GM12878 (cell line): ENCODE measurements around the gene METTL9. TPM values are rescaled to one million over a fixed set of nuclear protein-coding genes. Genes with fewer than 3 reads are reported as not detected.

Experiments used
- ATAC-seq: fragments of 200-7000 bp; cut with Tn5 transposase; 3 replicates; pipeline ENCODE4 v1.9.1; 2020; ENCODE audit warnings: mild to moderate bottlenecking, moderate library complexity
- BruUV-seq: library from RNA; stranded (reverse); fragments of 400-500 nt; replicated peaks from 2 replicates; lab custom pipeline; 2021; lab: Mats Ljungman, UMichigan
- CTCF ChIA-PET: fragments of 300-600 bp; sonication (Branson Sonifier 250); formaldehyde crosslinking; extraction: SDS; loops from one replicate; lab custom pipeline; 2021; ENCODE audit warnings: inconsistent platforms; lab: Yijun Ruan, JAX
- POLR2A ChIA-PET: fragments of 350-600 bp; formaldehyde crosslinking; extraction: SDS; loops from one replicate; lab custom pipeline; 2021; ENCODE audit warnings: inconsistent platforms; lab: Charles Lee
- RAD21 ChIA-PET: fragments of 300-600 bp; sonication (Branson Sonifier 250); formaldehyde crosslinking; loops from one replicate; lab custom pipeline; 2023; ENCODE audit warnings: antibody characterized with exemption; ENCODE audit not compliant: unreplicated experiment; lab: Charles Lee
- SMC1A ChIA-PET: fragments of 300-600 bp; sonication (Branson Sonifier 250); formaldehyde crosslinking; loops from one replicate; lab custom pipeline; 2023; ENCODE audit not compliant: unreplicated experiment, uncharacterized antibody; lab: Charles Lee
- DNase-seq: peaks from one replicate; pipeline ENCODE4 v3.0.0-alpha.2; 2011; ENCODE audit warnings: low read depth, low spot score
- FAIRE-seq: peaks from 3 replicates; lab custom pipeline; 2011; peaks lifted over from hg19 to GRCh38; lab: Jason Lieb, UNC
- H2AFZ ChIP-seq: 2 replicates; pipeline ENCODE4 v1.6.0; 2011; ENCODE audit warnings: low read depth, low read length, control low read depth; ENCODE audit not compliant: control insufficient read depth
- H3K27ac ChIP-seq: 2 replicates; pipeline ENCODE4 v1.5.1; 2011; ENCODE audit warnings: control low read depth; ENCODE audit not compliant: control insufficient read depth, insufficient read depth
- H3K27me3 ChIP-seq, 2 experiments: replicated peaks in 1 of 2; 2 replicates each; pipeline versions ENCODE4 v1.6.0 to v1.6.1; 2011; ENCODE audit warnings: low read length in 1 of 2; ENCODE audit not compliant: control insufficient read depth in 2 of 2, insufficient read depth in 2 of 2
- H3K36me3 ChIP-seq, 2 experiments: 2 replicates each; pipeline ENCODE4 v1.5.1; 2011; ENCODE audit warnings: low read length in 1 of 2; ENCODE audit not compliant: control insufficient read depth in 2 of 2, insufficient read depth in 2 of 2
- H3K4me1 ChIP-seq: 2 replicates; pipeline ENCODE4 v1.6.1; 2011; ENCODE audit warnings: mild to moderate bottlenecking, low read length, moderate library complexity, mixed read lengths; ENCODE audit not compliant: control insufficient read depth, insufficient read depth
- H3K4me2 ChIP-seq: 2 replicates; pipeline ENCODE4 v1.6.0; 2011; ENCODE audit warnings: control low read depth; ENCODE audit not compliant: control insufficient read depth, insufficient read depth
- H3K4me3 ChIP-seq: fragments of 200-600 bp; sonication (generic); 2 replicates; pipeline ENCODE4 v1.5.1; 2016
- H3K79me2 ChIP-seq: 2 replicates; pipeline ENCODE4 v1.6.0; 2011; ENCODE audit warnings: low read length; ENCODE audit not compliant: control insufficient read depth, insufficient read depth
- H3K9ac ChIP-seq: 2 replicates; pipeline ENCODE4 v1.8.0; 2011; ENCODE audit warnings: low read length, control low read depth, mixed read lengths; ENCODE audit not compliant: control insufficient read depth, insufficient read depth
- H3K9me3 ChIP-seq: replicated peaks from 3 replicates; pipeline ENCODE4 v1.5.1; 2011; ENCODE audit warnings: mild to moderate bottlenecking, low read length; ENCODE audit not compliant: control insufficient read depth, insufficient read depth
- H4K20me1 ChIP-seq: 2 replicates; pipeline ENCODE4 v1.6.0; 2011; ENCODE audit not compliant: control insufficient read depth, insufficient read depth
- CBX3 ChIP-seq: fragments of 200-600 bp; sonication (generic); IDR thresholded peaks from 2 replicates; pipeline ENCODE4 v1.6.1; 2016; ENCODE audit warnings: low read depth, borderline replicate concordance
- CUX1 ChIP-seq: IDR thresholded peaks from 2 replicates; pipeline ENCODE4 v1.6.1; 2012; ENCODE audit warnings: improper control_type of control experiment, low read depth, low read length; ENCODE audit not compliant: insufficient replicate concordance
- ETV6 ChIP-seq, 2 experiments: fragments of 450-650 bp in 1 of 2; IDR thresholded peaks in 1 of 2; conservative IDR thresholded peaks in 1 of 2; 2 replicates each; pipeline ENCODE4 v1.6.1; 2014; ENCODE audit warnings: antibody characterized with exemption in 1 of 2, borderline replicate concordance in 1 of 2, low read depth in 1 of 2, mild to moderate bottlenecking in 1 of 2, moderate library complexity in 1 of 2
- IKZF1 ChIP-seq: fragments of 450-650 bp; conservative IDR thresholded peaks from 2 replicates; pipeline ENCODE4 v1.6.1; 2017; ENCODE audit warnings: antibody characterized with exemption, mild to moderate bottlenecking
- JUND ChIP-seq: IDR thresholded peaks from 2 replicates; pipeline ENCODE4 v1.6.1; 2012; ENCODE audit warnings: low read depth, mild to moderate bottlenecking, low read length, improper control_type of control experiment, moderate library complexity
- KDM1A ChIP-seq: fragments of 200-600 bp; sonication (generic); IDR thresholded peaks from 2 replicates; pipeline ENCODE4 v1.6.1; 2016; ENCODE audit warnings: borderline replicate concordance
- NBN ChIP-seq: fragments of 450-650 bp; IDR thresholded peaks from 2 replicates; pipeline ENCODE4 v1.6.1; 2016
- PAX5 ChIP-seq: IDR thresholded peaks from 2 replicates; pipeline ENCODE4 v1.6.1; 2011; ENCODE audit warnings: low read depth, low read length, borderline replicate concordance
- RCOR1 ChIP-seq: conservative IDR thresholded peaks from 2 replicates; pipeline ENCODE4 v1.6.1; 2012; ENCODE audit warnings: low read depth, low read length, improper control_type of control experiment
- STAT3 ChIP-seq: IDR thresholded peaks from 2 replicates; pipeline ENCODE4 v1.6.1; 2011; ENCODE audit warnings: low read depth, low read length, improper control_type of control experiment
- TCF3 ChIP-seq: IDR thresholded peaks from 2 replicates; pipeline ENCODE4 v1.6.1; 2012; ENCODE audit warnings: low read depth, mild to moderate bottlenecking, low read length, borderline replicate concordance; ENCODE audit not compliant: insufficient read depth
- WGBS: methylation state at CpG from one replicate; pipeline ENCODE4 v1.1.6; 2016; ENCODE audit warnings: low lambda C conversion rate; ENCODE audit not compliant: insufficient replicate concordance, insufficient coverage; ENCODE audit errors: missing lambda C conversion rate; 5-methylcytosine and 5-hydroxymethylcytosine counted together
- in situ Hi-C: fragments of 300-500 bp; cut with MboI; formaldehyde crosslinking; loops from 9 replicates; pipeline ENCODE4 v1.14.3; 2018; ENCODE audit warnings: mixed read lengths
- intact Hi-C: fragments of 100-400 bp; cut with micrococcal nuclease; formaldehyde crosslinking; loops from one replicate; pipeline ENCODE4 v1.14.2; 2022; ENCODE audit not compliant: unreplicated experiment
- polyA plus RNA-seq, 11 experiments: library from polyadenylated mRNA; depleted of rRNA in 4 of 11; unstranded in 6 of 11; stranded (reverse) in 5 of 11; fragments of >200 nt; fragmentation: Nextera tagmentation in 4 of 11; fragmentation: Illumina TruSeq in 1 of 11; extraction: Ambion mirVana in 4 of 11; extraction: Trizol in 1 of 11; gene quantifications; 1 replicate in 1 of 11; 2 replicates in 10 of 11; pipeline versions ENCODE4 v1.2.1 to v1.2.3, GENCODE V29; 2011 to 2016; ENCODE audit warnings: inconsistent platforms in 2 of 11, missing spikeins in 2 of 11, low read depth in 1 of 11
- total RNA-seq, 4 experiments: library from RNA; depleted of rRNA in 3 of 4; stranded (reverse); fragments of >200 nt in 3 of 4; fragmentation: Illumina TruSeq in 1 of 4; extraction: Trizol in 1 of 4; gene quantifications; 2 replicates each; pipeline versions ENCODE4 v1.2.1 to v1.2.3, GENCODE V29; 2013 to 2021
- TF ChIP-seq, protein P1 (sequence below): fragments of 450-650 bp; IDR thresholded peaks from 2 replicates; pipeline ENCODE4 v1.6.1; 2018; ENCODE audit warnings: mild to moderate bottlenecking, low read depth, moderate library complexity; ENCODE audit not compliant: partially characterized antibody
- TF ChIP-seq, protein P2 (sequence below): fragments of 450-650 bp; IDR thresholded peaks from 2 replicates; pipeline ENCODE4 v1.6.1; 2016; ENCODE audit warnings: mild to moderate bottlenecking

Gene METTL9
- total and polyA plus RNA-seq, 10 of the 15 experiments (the other 5 are each of a cell fraction or from before 2014, with no cell fraction given), result 19.4 to 119 (median 101) TPM

DNA sequence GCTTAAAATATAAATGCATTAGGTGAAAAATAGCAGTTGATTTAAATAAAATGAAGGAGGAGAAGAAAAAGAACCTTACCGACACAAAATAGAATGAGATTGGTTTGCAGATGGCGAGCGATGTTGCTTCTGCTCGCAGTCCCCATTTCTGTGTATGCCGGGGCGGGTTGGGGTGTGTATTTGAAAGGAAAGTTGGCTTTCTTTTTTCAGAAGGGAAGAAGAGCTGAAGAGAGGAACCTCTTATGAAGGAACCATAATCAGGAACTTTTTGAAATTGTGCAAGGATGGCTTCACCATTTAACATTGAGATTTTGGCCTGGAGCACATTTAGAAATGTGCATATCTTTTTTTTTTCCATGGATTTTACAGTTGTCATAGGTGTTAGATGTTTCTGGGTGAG, 53.1 kb downstream of the METTL9 start, which contains the start of gene IGSF6:
TSS of gene IGSF6 (minus strand) at position 156 of the 400 bp plus-strand sequence. CDS start at position 146, 10 bp downstream.
- Histone ChIP-seq H3K9ac (no peak within 1 kb of the TSS), H3K27ac (no peak within 1 kb of the TSS), H2AFZ (no peak within 1 kb of the TSS), H3K9me3 (no peaks in the 10 kb centered on the region), H3K79me2 (no peaks in the 10 kb centered on the region), H3K36me3 (peaks cover 0 to 3% of the 10 kb centered on the region in 2 experiments; a peak in 2 of 4 replicates), H4K20me1 (no peaks in the 10 kb centered on the region), H3K4me3 (no peak within 1 kb of the TSS), H3K27me3 (no peaks in the 10 kb centered on the region), H3K4me1 (peaks cover 25% of the 10 kb centered on the region), H3K4me2 (no peak within 1 kb of the TSS)
- DNase-seq, result no peak
- in situ Hi-C loops, result loop anchor here (10.0 kb wide), 1 partner anchor 52 kb away; no protein-coding TSS in a partner anchor
- ChIA-PET RAD21 (no interaction called here), CTCF (interaction anchor here (0.6 to 1.5 kb wide), 5 partner anchors 8 to 73 kb away, joined by 3 to 4 read pairs (median 3); no protein-coding TSS in a partner anchor), POLR2A (no interaction called here), SMC1A (interaction anchor here (0.7 to 1.2 kb wide), 5 partner anchors 9 to 1033 kb away, joined by 3 read pairs; no protein-coding TSS in a partner anchor)
- no TSS peak for BruUV-seq
- no peak for FAIRE-seq
- WGBS, result 98% methylated on average over 6 of the region's 6 CpGs
- no peak for ATAC-seq
- intact Hi-C loops, result no loop called here
- TF ChIP-seq RCOR1, result no peak
- TF ChIP-seq ETV6 (conservative IDR thresholded peaks at IDR 0.05 in 1 of 2, IDR thresholded peaks at IDR 0.05 in 1 of 2; ENCODE audit: borderline replicate concordance in 1 of 2, low read depth in 1 of 2), result no peak
- TF ChIP-seq, protein P1, sequence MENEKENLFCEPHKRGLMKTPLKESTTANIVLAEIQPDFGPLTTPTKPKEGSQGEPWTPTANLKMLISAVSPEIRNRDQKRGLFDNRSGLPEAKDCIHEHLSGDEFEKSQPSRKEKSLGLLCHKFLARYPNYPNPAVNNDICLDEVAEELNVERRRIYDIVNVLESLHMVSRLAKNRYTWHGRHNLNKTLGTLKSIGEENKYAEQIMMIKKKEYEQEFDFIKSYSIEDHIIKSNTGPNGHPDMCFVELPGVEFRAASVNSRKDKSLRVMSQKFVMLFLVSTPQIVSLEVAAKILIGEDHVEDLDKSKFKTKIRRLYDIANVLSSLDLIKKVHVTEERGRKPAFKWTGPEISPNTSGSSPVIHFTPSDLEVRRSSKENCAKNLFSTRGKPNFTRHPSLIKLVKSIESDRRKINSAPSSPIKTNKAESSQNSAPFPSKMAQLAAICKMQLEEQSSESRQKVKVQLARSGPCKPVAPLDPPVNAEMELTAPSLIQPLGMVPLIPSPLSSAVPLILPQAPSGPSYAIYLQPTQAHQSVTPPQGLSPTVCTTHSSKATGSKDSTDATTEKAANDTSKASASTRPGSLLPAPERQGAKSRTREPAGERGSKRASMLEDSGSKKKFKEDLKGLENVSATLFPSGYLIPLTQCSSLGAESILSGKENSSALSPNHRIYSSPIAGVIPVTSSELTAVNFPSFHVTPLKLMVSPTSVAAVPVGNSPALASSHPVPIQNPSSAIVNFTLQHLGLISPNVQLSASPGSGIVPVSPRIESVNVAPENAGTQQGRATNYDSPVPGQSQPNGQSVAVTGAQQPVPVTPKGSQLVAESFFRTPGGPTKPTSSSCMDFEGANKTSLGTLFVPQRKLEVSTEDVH, result no peak
- no peak for TF ChIP-seq JUND
- no peak for TF ChIP-seq IKZF1
- TF ChIP-seq TCF3, result no peak
- no peak for TF ChIP-seq NBN
- TF ChIP-seq STAT3, result no peak
- TF ChIP-seq CUX1, result no peak
- TF ChIP-seq CBX3, result no peak
- TF ChIP-seq KDM1A, result no peak
- TF ChIP-seq PAX5, result no peak
- TF ChIP-seq, protein P2, sequence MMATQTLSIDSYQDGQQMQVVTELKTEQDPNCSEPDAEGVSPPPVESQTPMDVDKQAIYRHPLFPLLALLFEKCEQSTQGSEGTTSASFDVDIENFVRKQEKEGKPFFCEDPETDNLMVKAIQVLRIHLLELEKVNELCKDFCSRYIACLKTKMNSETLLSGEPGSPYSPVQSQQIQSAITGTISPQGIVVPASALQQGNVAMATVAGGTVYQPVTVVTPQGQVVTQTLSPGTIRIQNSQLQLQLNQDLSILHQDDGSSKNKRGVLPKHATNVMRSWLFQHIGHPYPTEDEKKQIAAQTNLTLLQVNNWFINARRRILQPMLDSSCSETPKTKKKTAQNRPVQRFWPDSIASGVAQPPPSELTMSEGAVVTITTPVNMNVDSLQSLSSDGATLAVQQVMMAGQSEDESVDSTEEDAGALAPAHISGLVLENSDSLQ, result no peak
